ENCODE results near the gene CMSS1. TPM values are rescaled to one million over a fixed set of nuclear protein-coding genes. Genes with fewer than 3 reads are reported as not detected.

The CMSS1 gene
- polyA plus RNA-seq, 2 of the 4 experiments (the other 2 are of a cell fraction) = 61.1 to 62.9 TPM

DNA sequence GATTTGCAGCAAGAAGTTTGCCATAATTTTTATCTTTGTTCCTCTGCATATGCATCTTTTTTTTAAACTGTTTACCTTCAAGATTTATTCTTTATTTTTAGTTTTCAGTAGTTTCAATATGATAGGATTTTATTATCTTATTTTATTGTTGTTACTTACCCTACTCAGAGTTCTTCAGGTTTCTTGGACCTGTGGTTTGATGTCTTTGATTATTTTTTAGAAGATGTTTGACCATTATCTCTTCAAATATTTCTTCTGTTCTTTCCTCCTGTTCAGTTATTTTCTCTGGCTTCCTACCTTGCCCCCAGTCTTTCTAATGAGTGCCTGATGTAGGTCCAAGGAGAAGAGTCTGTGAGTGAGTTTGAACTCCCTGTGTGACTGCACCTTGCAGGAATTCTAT lies 158.9 kb downstream of the CMSS1 start:
- H3K4me2 ChIP-seq = no peak overlapping the region
- no peak overlapping the region for H3K27ac ChIP-seq
- H3K4me1 ChIP-seq = no peaks in the 10 kb centered on the region
- no peak for TF ChIP-seq HEYL (CRISPR knock-in tag; IDR thresholded peaks at IDR 0.05)
- no peak for TF ChIP-seq CBX8 (IDR thresholded peaks at IDR 0.05)
- no peak for TF ChIP-seq JUNB (IDR thresholded peaks at IDR 0.05)
- no peak for TF ChIP-seq NR3C1 (IDR thresholded peaks at IDR 0.05)
- no peak for TF ChIP-seq ATOH8 (CRISPR knock-in tag; IDR thresholded peaks at IDR 0.05; ENCODE audit: low read depth)
- TF ChIP-seq, protein P1, sequence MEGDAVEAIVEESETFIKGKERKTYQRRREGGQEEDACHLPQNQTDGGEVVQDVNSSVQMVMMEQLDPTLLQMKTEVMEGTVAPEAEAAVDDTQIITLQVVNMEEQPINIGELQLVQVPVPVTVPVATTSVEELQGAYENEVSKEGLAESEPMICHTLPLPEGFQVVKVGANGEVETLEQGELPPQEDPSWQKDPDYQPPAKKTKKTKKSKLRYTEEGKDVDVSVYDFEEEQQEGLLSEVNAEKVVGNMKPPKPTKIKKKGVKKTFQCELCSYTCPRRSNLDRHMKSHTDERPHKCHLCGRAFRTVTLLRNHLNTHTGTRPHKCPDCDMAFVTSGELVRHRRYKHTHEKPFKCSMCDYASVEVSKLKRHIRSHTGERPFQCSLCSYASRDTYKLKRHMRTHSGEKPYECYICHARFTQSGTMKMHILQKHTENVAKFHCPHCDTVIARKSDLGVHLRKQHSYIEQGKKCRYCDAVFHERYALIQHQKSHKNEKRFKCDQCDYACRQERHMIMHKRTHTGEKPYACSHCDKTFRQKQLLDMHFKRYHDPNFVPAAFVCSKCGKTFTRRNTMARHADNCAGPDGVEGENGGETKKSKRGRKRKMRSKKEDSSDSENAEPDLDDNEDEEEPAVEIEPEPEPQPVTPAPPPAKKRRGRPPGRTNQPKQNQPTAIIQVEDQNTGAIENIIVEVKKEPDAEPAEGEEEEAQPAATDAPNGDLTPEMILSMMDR (IDR thresholded peaks at IDR 0.05) = no peak
- no peak for TF ChIP-seq NPAS2 (CRISPR knock-in tag; IDR thresholded peaks at IDR 0.05; ENCODE audit: borderline replicate concordance)
- no peak for TF ChIP-seq POLR2A (IDR thresholded peaks at IDR 0.05; ENCODE audit: low read length)
- no peak for TF ChIP-seq EP300 (IDR thresholded peaks at IDR 0.05)
- TF ChIP-seq POLR2AphosphoS2 (conservative IDR thresholded peaks at IDR 0.05; ENCODE audit: low read length) = no peak
- TF ChIP-seq, protein P2, sequence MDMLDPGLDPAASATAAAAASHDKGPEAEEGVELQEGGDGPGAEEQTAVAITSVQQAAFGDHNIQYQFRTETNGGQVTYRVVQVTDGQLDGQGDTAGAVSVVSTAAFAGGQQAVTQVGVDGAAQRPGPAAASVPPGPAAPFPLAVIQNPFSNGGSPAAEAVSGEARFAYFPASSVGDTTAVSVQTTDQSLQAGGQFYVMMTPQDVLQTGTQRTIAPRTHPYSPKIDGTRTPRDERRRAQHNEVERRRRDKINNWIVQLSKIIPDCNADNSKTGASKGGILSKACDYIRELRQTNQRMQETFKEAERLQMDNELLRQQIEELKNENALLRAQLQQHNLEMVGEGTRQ (IDR thresholded peaks at IDR 0.05) = no peak
- TF ChIP-seq HMGXB4 (CRISPR knock-in tag; IDR thresholded peaks at IDR 0.05; ENCODE audit: borderline replicate concordance) = no peak
- TF ChIP-seq PHF8 (IDR thresholded peaks at IDR 0.05; ENCODE audit: borderline replicate concordance, low read depth) = no peak
- no peak for ATAC-seq
- no peak for FAIRE-seq
- DNase-seq (ENCODE audit: low read depth in 1 of 2, low spot score in 1 of 2) = no peak
- H3K4me3 ChIP-seq = no peak overlapping the region
- no peaks in the 10 kb centered on the region for H3K9me3 ChIP-seq
- ChIA-PET CTCF (no interaction called here), POLR2A (no interaction called here)

GRCh38 chr3:99978221-99978620 lies 160.6 kb downstream of the CMSS1 start:
- FAIRE-seq = no peak
- Histone ChIP-seq H3K4me2 (no peak overlapping the region), H3K4me3 (no peak overlapping the region), H3K9me3 (no peaks in the 10 kb centered on the region), H3K27ac (no peak overlapping the region), H3K4me1 (no peaks in the 10 kb centered on the region)
- 73% methylated on average over 1 of the region's 1 CpG for WGBS (ENCODE audit: missing lambda C conversion rate)
- no peak for DNase-seq (ENCODE audit: low read depth in 1 of 2, low spot score in 1 of 2)
- TF ChIP-seq CHD4 (IDR thresholded peaks at IDR 0.05; ENCODE audit: borderline replicate concordance) = no peak
- TF ChIP-seq, protein P3, sequence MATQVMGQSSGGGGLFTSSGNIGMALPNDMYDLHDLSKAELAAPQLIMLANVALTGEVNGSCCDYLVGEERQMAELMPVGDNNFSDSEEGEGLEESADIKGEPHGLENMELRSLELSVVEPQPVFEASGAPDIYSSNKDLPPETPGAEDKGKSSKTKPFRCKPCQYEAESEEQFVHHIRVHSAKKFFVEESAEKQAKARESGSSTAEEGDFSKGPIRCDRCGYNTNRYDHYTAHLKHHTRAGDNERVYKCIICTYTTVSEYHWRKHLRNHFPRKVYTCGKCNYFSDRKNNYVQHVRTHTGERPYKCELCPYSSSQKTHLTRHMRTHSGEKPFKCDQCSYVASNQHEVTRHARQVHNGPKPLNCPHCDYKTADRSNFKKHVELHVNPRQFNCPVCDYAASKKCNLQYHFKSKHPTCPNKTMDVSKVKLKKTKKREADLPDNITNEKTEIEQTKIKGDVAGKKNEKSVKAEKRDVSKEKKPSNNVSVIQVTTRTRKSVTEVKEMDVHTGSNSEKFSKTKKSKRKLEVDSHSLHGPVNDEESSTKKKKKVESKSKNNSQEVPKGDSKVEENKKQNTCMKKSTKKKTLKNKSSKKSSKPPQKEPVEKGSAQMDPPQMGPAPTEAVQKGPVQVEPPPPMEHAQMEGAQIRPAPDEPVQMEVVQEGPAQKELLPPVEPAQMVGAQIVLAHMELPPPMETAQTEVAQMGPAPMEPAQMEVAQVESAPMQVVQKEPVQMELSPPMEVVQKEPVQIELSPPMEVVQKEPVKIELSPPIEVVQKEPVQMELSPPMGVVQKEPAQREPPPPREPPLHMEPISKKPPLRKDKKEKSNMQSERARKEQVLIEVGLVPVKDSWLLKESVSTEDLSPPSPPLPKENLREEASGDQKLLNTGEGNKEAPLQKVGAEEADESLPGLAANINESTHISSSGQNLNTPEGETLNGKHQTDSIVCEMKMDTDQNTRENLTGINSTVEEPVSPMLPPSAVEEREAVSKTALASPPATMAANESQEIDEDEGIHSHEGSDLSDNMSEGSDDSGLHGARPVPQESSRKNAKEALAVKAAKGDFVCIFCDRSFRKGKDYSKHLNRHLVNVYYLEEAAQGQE (IDR thresholded peaks at IDR 0.05) = no peak
- no peak for TF ChIP-seq CBX2 (IDR thresholded peaks at IDR 0.05; ENCODE audit: borderline replicate concordance, low read depth)
- TF ChIP-seq SREBF2 (IDR thresholded peaks at IDR 0.05) = no peak
- TF ChIP-seq, protein P2 (IDR thresholded peaks at IDR 0.05) = no peak
- no peak for TF ChIP-seq HOXA7 (CRISPR knock-in tag; IDR thresholded peaks at IDR 0.05)
- TF ChIP-seq ZFP36 (IDR thresholded peaks at IDR 0.05; ENCODE audit: borderline replicate concordance, partially characterized antibody) = no peak
- TF ChIP-seq POLR2A (IDR thresholded peaks at IDR 0.05; ENCODE audit: low read length) = no peak
- TF ChIP-seq CBX8 (IDR thresholded peaks at IDR 0.05) = no peak
- TF ChIP-seq HOXB5 (CRISPR knock-in tag; IDR thresholded peaks at IDR 0.05) = no peak
- no peak for TF ChIP-seq MAFK (IDR thresholded peaks at IDR 0.05; ENCODE audit: partially characterized antibody)
- no peak for TF ChIP-seq ELK1 (IDR thresholded peaks at IDR 0.05; ENCODE audit: low read depth, low read length)
- ATAC-seq = no peak
- CTCF ChIA-PET = no interaction called here
- POLR2A ChIA-PET = no interaction called here

Data from A549 (cell line).